ENCODE measurements around the gene LY6G5C. TPM values are rescaled to one million over a fixed set of nuclear protein-coding genes. Genes with fewer than 3 reads are reported as not detected.

LY6G5C gene
- total and polyA plus RNA-seq, 9 of the 15 experiments (the other 6 are each of a cell fraction or from before 2014, with no cell fraction given): 0.10 to 0.67 (median 0.46) TPM; not detected in 4

DNA sequence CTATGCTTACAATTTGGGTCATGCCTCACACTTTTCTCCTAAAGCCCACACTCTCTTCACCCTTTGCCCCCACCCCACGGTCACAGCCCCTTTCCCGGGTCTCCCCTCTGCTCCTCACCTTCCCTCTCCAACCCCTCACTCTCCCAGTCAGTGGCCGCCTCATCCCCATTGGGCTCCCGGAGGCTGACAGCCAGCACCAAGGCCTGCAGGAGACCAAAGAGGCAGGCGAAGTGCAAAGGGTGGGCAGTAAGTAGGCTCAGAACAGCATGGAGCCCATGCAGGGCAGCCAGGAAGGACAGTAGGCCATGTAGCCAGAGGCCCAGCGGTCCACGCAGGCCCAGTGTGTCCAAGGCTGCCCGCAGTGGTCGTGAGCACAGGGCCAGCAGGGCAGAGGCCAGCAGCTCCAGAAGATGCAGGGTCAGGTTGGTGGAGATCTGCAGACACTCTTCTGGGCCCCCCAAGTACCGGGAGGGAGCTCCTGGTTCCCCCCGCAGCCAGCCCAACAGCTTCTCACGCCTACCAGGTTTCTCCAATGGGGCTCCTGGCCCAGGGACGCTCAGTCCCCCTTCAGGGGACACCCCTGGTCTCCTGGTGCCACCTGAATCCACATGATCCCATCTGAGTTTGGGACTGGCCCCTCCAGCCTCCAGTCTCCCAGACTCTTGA is 21.8 kb downstream of the LY6G5C start (continued):
- TF ChIP-seq, protein P1, sequence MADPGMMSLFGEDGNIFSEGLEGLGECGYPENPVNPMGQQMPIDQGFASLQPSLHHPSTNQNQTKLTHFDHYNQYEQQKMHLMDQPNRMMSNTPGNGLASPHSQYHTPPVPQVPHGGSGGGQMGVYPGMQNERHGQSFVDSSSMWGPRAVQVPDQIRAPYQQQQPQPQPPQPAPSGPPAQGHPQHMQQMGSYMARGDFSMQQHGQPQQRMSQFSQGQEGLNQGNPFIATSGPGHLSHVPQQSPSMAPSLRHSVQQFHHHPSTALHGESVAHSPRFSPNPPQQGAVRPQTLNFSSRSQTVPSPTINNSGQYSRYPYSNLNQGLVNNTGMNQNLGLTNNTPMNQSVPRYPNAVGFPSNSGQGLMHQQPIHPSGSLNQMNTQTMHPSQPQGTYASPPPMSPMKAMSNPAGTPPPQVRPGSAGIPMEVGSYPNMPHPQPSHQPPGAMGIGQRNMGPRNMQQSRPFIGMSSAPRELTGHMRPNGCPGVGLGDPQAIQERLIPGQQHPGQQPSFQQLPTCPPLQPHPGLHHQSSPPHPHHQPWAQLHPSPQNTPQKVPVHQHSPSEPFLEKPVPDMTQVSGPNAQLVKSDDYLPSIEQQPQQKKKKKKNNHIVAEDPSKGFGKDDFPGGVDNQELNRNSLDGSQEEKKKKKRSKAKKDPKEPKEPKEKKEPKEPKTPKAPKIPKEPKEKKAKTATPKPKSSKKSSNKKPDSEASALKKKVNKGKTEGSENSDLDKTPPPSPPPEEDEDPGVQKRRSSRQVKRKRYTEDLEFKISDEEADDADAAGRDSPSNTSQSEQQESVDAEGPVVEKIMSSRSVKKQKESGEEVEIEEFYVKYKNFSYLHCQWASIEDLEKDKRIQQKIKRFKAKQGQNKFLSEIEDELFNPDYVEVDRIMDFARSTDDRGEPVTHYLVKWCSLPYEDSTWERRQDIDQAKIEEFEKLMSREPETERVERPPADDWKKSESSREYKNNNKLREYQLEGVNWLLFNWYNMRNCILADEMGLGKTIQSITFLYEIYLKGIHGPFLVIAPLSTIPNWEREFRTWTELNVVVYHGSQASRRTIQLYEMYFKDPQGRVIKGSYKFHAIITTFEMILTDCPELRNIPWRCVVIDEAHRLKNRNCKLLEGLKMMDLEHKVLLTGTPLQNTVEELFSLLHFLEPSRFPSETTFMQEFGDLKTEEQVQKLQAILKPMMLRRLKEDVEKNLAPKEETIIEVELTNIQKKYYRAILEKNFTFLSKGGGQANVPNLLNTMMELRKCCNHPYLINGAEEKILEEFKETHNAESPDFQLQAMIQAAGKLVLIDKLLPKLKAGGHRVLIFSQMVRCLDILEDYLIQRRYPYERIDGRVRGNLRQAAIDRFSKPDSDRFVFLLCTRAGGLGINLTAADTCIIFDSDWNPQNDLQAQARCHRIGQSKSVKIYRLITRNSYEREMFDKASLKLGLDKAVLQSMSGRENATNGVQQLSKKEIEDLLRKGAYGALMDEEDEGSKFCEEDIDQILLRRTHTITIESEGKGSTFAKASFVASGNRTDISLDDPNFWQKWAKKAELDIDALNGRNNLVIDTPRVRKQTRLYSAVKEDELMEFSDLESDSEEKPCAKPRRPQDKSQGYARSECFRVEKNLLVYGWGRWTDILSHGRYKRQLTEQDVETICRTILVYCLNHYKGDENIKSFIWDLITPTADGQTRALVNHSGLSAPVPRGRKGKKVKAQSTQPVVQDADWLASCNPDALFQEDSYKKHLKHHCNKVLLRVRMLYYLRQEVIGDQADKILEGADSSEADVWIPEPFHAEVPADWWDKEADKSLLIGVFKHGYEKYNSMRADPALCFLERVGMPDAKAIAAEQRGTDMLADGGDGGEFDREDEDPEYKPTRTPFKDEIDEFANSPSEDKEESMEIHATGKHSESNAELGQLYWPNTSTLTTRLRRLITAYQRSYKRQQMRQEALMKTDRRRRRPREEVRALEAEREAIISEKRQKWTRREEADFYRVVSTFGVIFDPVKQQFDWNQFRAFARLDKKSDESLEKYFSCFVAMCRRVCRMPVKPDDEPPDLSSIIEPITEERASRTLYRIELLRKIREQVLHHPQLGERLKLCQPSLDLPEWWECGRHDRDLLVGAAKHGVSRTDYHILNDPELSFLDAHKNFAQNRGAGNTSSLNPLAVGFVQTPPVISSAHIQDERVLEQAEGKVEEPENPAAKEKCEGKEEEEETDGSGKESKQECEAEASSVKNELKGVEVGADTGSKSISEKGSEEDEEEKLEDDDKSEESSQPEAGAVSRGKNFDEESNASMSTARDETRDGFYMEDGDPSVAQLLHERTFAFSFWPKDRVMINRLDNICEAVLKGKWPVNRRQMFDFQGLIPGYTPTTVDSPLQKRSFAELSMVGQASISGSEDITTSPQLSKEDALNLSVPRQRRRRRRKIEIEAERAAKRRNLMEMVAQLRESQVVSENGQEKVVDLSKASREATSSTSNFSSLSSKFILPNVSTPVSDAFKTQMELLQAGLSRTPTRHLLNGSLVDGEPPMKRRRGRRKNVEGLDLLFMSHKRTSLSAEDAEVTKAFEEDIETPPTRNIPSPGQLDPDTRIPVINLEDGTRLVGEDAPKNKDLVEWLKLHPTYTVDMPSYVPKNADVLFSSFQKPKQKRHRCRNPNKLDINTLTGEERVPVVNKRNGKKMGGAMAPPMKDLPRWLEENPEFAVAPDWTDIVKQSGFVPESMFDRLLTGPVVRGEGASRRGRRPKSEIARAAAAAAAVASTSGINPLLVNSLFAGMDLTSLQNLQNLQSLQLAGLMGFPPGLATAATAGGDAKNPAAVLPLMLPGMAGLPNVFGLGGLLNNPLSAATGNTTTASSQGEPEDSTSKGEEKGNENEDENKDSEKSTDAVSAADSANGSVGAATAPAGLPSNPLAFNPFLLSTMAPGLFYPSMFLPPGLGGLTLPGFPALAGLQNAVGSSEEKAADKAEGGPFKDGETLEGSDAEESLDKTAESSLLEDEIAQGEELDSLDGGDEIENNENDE (IDR thresholded peaks at IDR 0.05; ENCODE audit: low read depth, low read length): no peak
- TF ChIP-seq, protein P2, sequence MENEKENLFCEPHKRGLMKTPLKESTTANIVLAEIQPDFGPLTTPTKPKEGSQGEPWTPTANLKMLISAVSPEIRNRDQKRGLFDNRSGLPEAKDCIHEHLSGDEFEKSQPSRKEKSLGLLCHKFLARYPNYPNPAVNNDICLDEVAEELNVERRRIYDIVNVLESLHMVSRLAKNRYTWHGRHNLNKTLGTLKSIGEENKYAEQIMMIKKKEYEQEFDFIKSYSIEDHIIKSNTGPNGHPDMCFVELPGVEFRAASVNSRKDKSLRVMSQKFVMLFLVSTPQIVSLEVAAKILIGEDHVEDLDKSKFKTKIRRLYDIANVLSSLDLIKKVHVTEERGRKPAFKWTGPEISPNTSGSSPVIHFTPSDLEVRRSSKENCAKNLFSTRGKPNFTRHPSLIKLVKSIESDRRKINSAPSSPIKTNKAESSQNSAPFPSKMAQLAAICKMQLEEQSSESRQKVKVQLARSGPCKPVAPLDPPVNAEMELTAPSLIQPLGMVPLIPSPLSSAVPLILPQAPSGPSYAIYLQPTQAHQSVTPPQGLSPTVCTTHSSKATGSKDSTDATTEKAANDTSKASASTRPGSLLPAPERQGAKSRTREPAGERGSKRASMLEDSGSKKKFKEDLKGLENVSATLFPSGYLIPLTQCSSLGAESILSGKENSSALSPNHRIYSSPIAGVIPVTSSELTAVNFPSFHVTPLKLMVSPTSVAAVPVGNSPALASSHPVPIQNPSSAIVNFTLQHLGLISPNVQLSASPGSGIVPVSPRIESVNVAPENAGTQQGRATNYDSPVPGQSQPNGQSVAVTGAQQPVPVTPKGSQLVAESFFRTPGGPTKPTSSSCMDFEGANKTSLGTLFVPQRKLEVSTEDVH (IDR thresholded peaks at IDR 0.05; ENCODE audit: low read depth, partially characterized antibody): no peak
- no peak for TF ChIP-seq ZFP36 (IDR thresholded peaks at IDR 0.05; ENCODE audit: low read depth, low read length, partially characterized antibody)
- TF ChIP-seq ZNF584 (CRISPR knock-in tag; IDR thresholded peaks at IDR 0.05; ENCODE audit: low read depth): no peak
- TF ChIP-seq ZC3H8 (IDR thresholded peaks at IDR 0.05): no peak
- TF ChIP-seq SIX5 (IDR thresholded peaks at IDR 0.05; ENCODE audit: borderline replicate concordance in 1 of 2, insufficient read depth in 1 of 2, low read depth in 1 of 2, low read length in 2 of 2): no peak
- TF ChIP-seq ZNF398 (CRISPR knock-in tag; IDR thresholded peaks at IDR 0.05): no peak
- TF ChIP-seq CCAR2 (IDR thresholded peaks at IDR 0.05; ENCODE audit: low read depth, low read length): no peak
